ENCODE data around the gene CALCOCO2.
"Not testable (repeated sequence)": the region's sequence is repeated elsewhere in the genome, so short reads cannot be mapped to it uniquely, and the experiment has no call there.

The CALCOCO2 gene

GRCh38 chr17:48825446-48826381 is 5.1 kb upstream of the CALCOCO2 start:
- no peak for DNase-seq (ENCODE audit: low spot score)

DNA sequence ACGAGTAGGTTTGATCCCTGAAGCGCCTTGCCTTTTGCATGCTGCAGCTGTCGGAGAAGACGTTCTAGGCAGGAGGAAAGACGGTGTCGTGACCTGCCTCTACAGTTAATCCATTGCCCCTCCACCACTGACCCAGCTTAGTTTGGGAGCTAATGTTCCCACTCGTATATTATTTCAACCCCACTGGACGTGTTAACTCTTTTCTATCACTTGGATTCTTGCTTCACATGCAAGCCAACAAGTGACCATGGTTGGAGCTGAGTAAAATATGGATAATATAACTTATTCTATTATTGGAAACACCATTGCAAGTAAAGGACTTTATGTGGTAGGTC is 681 bp downstream of the CALCOCO2 start:
- DNase-seq (ENCODE audit: low spot score): no peak

- DNase-seq (ENCODE audit: low spot score): no peak
Measured at GRCh38 chr17:48834973-48835372, 4.1 kb downstream of the CALCOCO2 start.

GRCh38 chr17:48835971-48836370 is 5.1 kb downstream of the CALCOCO2 start:
- DNase-seq (ENCODE audit: low spot score): peak; percentile 45

DNA sequence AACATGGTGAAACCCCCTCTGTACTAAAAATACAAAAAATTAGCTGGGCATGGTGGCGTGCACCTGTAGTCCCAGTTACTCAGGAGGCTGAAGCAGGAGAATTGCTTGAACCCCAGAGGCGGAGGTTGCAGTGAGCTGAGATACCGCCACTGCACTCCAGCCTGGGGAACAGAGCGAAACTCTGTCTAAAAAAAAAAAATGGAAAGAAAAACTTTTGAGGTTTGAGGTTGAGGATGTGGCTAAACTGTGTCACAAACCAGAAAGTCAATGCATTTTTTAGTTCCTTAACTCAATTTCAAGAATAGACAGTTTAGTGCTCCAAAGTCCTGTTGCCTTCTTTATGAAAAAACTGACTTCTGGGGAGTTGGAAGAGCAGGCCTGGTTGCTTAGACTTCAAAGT is 6.6 kb downstream of the CALCOCO2 start:
- not testable (repeated sequence) for DNase-seq (ENCODE audit: low spot score)

GRCh38 chr17:48840441-48840840 is 9.6 kb downstream of the CALCOCO2 start:
- no peak for DNase-seq (ENCODE audit: low spot score)

- no peak for DNase-seq (ENCODE audit: low spot score)
Measured at GRCh38 chr17:48841395-48841831, 10.6 kb downstream of the CALCOCO2 start.

DNA sequence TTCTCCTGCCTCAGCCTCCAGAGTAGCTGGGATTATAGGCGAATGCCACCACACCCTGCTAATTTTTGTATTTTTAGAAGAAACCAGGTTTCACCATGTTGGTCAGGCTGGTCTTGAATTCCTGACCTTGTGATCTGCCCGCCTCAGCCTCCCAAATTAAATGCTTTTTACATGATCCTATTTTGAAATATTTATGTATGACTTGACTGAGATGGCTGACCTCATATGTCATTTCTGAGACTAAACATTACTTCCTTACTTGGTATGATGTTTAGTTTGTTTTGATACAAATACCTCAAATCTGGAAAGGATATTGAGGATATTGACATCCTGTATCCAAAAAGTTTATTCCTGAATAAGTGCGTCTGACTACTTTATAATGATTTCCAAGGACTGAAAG is 11.9 kb downstream of the CALCOCO2 start:
- DNase-seq (ENCODE audit: low spot score): no peak

DNA sequence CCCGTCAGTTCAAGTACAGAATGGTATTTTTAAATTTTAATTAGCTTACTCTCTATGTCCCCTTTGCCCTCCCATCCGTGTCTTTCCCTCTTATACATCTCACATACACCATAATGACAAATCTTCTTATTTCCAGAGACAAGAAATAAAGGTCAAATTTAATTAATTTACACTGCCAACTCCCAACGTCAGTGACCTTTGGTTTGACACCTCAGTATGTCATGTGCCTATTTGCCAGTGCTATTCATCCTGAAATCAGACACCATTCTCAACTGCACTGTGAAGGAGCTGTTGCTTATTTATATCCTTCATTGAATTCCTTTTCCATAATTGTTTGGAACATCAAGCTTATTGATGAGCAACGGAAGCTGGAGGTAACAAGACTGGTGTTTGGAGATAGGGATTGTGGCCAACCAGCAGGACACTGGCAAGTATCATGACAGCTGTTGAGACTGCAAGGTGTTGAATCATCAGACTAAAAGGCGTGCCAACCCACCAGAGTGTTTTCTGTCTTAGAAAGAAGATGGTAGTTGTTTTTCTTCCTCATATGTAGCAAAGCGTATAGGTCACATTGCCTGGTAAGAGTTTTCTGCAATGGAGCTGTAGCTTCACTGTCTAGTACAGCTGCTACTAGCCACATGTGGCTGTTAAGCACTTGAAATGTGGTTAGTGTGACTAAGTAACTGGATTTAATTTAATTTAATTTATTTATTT is 12.5 kb downstream of the CALCOCO2 start:
- no peak for DNase-seq (ENCODE audit: low spot score)

- DNase-seq (ENCODE audit: low spot score): no peak
Measured at GRCh38 chr17:48850792-48851323, 20.0 kb downstream of the CALCOCO2 start.

GRCh38 chr17:48854774-48855476 is 24.1 kb downstream of the CALCOCO2 start:
- no peak for DNase-seq (ENCODE audit: low spot score)

- no peak for DNase-seq (ENCODE audit: low spot score)
Measured at GRCh38 chr17:48856122-48856821, 25.4 kb downstream of the CALCOCO2 start.

- no peak for DNase-seq (ENCODE audit: low spot score)
Measured at GRCh38 chr17:48860034-48860433, 29.2 kb downstream of the CALCOCO2 start.

GRCh38 chr17:48860456-48860855 is 29.6 kb downstream of the CALCOCO2 start:
- DNase-seq (ENCODE audit: low spot score): no peak

DNA sequence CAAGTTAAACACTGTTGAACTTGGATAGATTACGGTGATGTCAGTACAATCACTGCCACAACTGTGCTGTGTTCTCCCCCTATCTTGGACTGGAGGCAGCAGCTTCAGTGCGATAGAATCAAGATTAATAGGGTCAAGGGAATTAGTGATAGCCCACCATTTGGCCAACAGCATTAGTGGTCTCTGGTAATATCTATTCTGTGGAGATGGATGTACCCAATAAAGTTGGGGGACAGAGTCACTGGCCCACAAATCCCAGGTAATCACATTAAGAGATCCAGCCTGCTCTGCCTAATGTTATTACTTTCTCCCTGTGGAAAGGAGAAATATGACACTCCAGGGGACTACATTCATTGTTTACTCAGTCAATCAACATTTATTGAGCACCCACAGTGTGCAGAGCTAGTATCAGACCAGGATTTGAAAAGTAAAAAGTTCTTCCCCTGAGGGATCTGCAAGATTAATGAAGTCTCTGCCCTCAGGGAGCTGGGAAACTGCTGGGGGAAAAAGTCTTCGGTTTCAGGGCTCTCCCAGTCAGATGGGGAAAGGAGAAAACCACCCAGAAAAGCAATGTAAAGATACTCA is 38.2 kb downstream of the CALCOCO2 start:
- no peak for DNase-seq (ENCODE audit: low spot score)

- peak; percentile 81 for DNase-seq (ENCODE audit: low spot score)
Measured at GRCh38 chr17:48869821-48870318, 39.0 kb downstream of the CALCOCO2 start.

DNA sequence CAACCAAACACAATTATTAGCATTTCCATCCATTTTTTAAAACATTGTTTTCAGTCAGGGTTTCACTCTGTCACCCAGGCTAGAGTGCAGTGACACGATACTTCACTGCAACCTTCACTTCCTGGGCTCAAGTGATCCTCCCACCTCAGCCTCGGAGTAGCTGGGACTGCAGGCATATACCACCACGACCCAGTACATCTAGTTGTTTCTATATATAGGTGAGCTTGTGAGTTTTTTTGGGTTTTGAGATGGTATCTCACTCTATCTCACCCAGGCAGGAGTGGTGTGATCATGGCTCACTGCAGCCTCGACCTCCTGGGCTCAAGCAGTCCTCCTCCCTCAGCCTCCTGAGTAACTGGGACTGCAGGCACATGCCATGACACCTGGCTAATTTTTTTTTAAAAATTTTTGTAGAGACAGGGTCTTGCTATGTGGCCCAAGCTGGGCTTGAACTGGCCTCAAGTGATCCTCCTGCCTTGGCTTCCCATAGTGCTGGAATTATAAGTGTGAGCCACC is 40.3 kb downstream of the CALCOCO2 start:
- DNase-seq (ENCODE audit: low spot score): no peak

DNA sequence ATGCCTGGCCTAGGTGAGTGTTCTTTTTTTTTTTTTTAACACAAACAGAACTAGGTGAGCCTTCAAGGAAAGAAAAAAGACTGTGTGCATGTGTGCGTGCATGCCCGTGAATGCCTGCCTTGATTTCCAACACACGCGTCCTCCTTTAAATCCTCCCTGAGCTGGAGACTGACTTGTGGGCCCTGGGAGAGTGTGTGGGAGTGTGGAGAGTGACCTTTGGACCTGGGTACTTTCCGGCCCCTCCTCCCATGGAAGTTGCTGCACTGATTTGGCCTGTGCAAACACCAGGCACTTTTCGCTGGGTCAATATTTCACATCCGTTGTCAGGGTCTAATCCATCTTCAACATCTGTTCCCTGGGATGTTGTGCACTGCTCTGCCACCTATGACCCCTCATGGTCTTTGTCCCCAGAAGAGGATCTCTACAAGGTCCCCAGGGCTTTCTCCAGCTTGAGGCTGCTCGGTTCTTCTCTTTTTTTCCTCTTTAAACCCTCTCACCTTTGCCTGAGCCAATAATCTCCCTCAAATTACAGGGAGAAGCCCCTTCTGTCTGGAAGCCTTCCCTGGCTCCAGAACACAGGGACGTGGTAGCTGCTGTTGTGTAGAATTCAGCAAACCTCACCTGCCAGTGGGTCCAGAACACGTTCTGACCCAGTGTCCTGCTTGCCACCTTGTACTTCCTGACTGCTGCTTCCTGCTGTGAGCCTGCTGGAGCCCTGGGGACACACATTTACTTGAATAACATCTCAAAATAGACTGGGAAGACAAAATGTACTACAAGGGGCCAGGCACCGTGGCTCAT is 40.9 kb downstream of the CALCOCO2 start:
- peak; percentile 57 for DNase-seq (ENCODE audit: low spot score)

- not testable (repeated sequence) for DNase-seq (ENCODE audit: low spot score)
Measured at GRCh38 chr17:48872409-48872808, 41.6 kb downstream of the CALCOCO2 start.

DNA sequence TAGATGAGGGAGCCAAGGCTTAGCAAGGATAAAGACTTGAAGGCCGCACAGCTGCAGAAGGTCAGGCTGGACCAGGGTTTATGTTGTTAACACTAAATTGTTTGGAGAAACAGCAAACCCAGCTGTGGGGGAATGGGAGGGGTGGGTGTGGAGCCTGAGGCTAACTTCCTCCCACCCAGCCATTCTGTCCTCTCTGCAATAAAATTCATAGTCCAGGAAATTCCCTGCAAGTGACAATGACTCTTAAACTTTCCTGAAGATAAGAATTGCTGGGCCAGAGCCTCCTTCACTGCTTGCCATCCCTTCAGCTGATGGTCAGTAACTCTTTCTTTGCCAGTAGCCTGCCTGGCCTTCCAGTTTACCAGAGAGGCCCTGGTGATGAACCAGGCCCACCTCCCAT is 42.4 kb downstream of the CALCOCO2 start:
- no peak for DNase-seq (ENCODE audit: low spot score)

Data from D341Med (cell line).